ENCODE data around the gene NOX3. TPM values are rescaled to one million over a fixed set of nuclear protein-coding genes. Genes with fewer than 3 reads are reported as not detected.

NOX3 gene
- total RNA-seq, 1 donor from 2014 or later = not detected

Other genes starting within 250 kb of the NOX3 start
- not detected for gene CLDN20, start 191.8 kb downstream of the NOX3 start, total RNA-seq
- 12.6 TPM for gene TFB1M, start 141.4 kb downstream of the NOX3 start, total RNA-seq

Data from frontal cortex (tissue), 1 donor.